HEK293T (cell line): Measurements from ENCODE around the gene RORB.

Experiments used
- BHLHE40 ChIP-seq: fragments of 450-650 bp; IDR thresholded peaks from 2 replicates; pipeline ENCODE4 v1.6.1; 2016; ENCODE audit warnings: mild to moderate bottlenecking, moderate library complexity, borderline replicate concordance
- ELF4 ChIP-seq: fragments of 450-650 bp; IDR thresholded peaks from 2 replicates; pipeline ENCODE4 v1.6.1; 2017; ENCODE audit warnings: antibody characterized with exemption
- FOXA1 ChIP-seq: fragments of 450-650 bp; IDR thresholded peaks from 2 replicates; pipeline ENCODE4 v1.6.1; 2016; ENCODE audit warnings: mild to moderate bottlenecking
- FOXK2 ChIP-seq: fragments of 450-650 bp; IDR thresholded peaks from 2 replicates; pipeline ENCODE4 v1.6.1; 2016; ENCODE audit warnings: mild to moderate bottlenecking
- FOXM1 ChIP-seq: fragments of 450-650 bp; IDR thresholded peaks from 2 replicates; pipeline ENCODE4 v1.6.1; 2017; ENCODE audit warnings: mild to moderate bottlenecking, borderline replicate concordance
- HDGF ChIP-seq: fragments of 450-650 bp; IDR thresholded peaks from 2 replicates; pipeline ENCODE4 v1.6.1; 2017; ENCODE audit warnings: antibody characterized with exemption, borderline replicate concordance
- L3MBTL2 ChIP-seq: fragments of 450-650 bp; conservative IDR thresholded peaks from 2 replicates; pipeline ENCODE4 v1.6.1; 2016; ENCODE audit warnings: mild to moderate bottlenecking
- NFRKB ChIP-seq: fragments of 450-650 bp; IDR thresholded peaks from 2 replicates; pipeline ENCODE4 v1.6.1; 2016; ENCODE audit warnings: mild to moderate bottlenecking, moderate library complexity
- PKNOX1 ChIP-seq: fragments of 450-650 bp; IDR thresholded peaks from 2 replicates; pipeline ENCODE4 v1.6.1; 2016
- SUZ12 ChIP-seq: fragments of 450-650 bp; IDR thresholded peaks from 2 replicates; pipeline ENCODE4 v1.6.1; 2016; ENCODE audit warnings: mild to moderate bottlenecking
- ZNF384 ChIP-seq: fragments of 450-650 bp; IDR thresholded peaks from 2 replicates; pipeline ENCODE4 v1.6.1; 2016

- TF ChIP-seq FOXM1 (no peak), FOXK2 (no peak), BHLHE40 (no peak), ELF4 (no peak), SUZ12 (no peak), NFRKB (no peak), L3MBTL2 (no peak), PKNOX1 (no peak), ZNF384 (no peak), HDGF (no peak), FOXA1 (no peak)
Observed at GRCh38 chr9:74463825-74464224, 33.3 kb upstream of the RORB start.
